Measurements from ENCODE around the gene AASDH.

Gene AASDH

DNA sequence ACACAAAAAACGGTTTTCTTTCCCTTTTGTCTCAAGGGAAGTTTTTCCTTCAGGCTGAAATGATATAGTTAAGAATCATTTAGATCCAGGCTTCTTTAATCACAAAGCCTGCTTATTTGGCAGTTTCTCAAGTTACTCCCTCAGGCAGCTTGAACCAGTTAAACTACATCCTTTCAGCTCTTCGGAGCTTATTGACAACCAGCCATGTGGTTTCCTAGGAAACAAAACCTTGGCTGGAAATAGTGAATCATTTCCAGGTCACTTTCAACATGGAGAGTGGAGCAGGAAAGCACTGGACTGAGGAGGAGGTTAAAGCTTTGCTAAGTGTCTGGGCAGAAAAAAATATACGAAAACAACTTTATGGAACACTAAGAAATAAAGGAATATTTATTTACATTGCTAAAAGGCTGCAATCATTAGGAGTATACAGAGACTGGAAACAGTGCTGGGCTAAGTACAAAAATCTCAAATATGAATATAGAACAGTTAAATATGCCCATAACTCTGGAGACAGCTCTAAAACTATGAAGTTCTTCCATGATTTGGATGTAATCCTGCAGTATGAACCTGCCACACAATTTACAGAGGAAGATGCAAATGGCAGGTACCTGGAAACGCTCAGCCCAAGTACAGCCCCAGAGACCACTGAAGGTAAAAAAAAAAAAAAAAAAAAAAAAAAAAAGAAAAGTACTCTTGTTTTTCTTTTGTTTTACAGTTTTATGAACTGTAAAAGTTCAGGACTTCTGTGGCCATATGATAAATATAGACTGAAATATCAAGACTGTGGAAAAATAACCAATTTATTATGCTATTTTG is 23.2 kb upstream of the AASDH start:
- Histone ChIP-seq H3K79me2 (ENCODE audit: low read length) (peaks cover 93% of the 10 kb centered on the region), H3K4me2 (ENCODE audit: low read depth, low read length) (no peak overlapping the region), H3K27ac (ENCODE audit: low read length) (no peak overlapping the region), H3K27me3 (replicated peaks; ENCODE audit: insufficient read depth, low read length) (no peaks in the 10 kb centered on the region), H3K9ac (ENCODE audit: low read length) (no peak overlapping the region), H3K9me3 (replicated peaks; ENCODE audit: insufficient read depth, low read length) (no peaks in the 10 kb centered on the region), H3K36me3 (replicated peaks; ENCODE audit: insufficient read depth, low read length) (peaks cover 8% of the 10 kb centered on the region), H4K20me1 (ENCODE audit: insufficient read depth, low read length) (peaks cover 3% of the 10 kb centered on the region; the same call in 1 of the 2 replicates), H3F3A (ENCODE audit: insufficient read depth, low read length) (no peaks in the 10 kb centered on the region), H3K4me1 (ENCODE audit: low read length) (no peaks in the 10 kb centered on the region), H3K4me3 (ENCODE audit: low read length) (no peak overlapping the region), H2AFZ (ENCODE audit: low read length) (no peak overlapping the region), H3K9me2 (replicated peaks; ENCODE audit: insufficient read depth, low read length) (no peaks in the 10 kb centered on the region)
- TF ChIP-seq EZH2phosphoT487 (IDR thresholded peaks at IDR 0.05; ENCODE audit: low read length) (no peak), EZH2 (optimal IDR thresholded peaks at IDR 0.05; ENCODE audit: low read depth, low read length) (no peak)
- TF ChIP-seq, protein P1, sequence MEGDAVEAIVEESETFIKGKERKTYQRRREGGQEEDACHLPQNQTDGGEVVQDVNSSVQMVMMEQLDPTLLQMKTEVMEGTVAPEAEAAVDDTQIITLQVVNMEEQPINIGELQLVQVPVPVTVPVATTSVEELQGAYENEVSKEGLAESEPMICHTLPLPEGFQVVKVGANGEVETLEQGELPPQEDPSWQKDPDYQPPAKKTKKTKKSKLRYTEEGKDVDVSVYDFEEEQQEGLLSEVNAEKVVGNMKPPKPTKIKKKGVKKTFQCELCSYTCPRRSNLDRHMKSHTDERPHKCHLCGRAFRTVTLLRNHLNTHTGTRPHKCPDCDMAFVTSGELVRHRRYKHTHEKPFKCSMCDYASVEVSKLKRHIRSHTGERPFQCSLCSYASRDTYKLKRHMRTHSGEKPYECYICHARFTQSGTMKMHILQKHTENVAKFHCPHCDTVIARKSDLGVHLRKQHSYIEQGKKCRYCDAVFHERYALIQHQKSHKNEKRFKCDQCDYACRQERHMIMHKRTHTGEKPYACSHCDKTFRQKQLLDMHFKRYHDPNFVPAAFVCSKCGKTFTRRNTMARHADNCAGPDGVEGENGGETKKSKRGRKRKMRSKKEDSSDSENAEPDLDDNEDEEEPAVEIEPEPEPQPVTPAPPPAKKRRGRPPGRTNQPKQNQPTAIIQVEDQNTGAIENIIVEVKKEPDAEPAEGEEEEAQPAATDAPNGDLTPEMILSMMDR (IDR thresholded peaks at IDR 0.05; ENCODE audit: low read length), result no peak
- DNase-seq, result no peak

DNA sequence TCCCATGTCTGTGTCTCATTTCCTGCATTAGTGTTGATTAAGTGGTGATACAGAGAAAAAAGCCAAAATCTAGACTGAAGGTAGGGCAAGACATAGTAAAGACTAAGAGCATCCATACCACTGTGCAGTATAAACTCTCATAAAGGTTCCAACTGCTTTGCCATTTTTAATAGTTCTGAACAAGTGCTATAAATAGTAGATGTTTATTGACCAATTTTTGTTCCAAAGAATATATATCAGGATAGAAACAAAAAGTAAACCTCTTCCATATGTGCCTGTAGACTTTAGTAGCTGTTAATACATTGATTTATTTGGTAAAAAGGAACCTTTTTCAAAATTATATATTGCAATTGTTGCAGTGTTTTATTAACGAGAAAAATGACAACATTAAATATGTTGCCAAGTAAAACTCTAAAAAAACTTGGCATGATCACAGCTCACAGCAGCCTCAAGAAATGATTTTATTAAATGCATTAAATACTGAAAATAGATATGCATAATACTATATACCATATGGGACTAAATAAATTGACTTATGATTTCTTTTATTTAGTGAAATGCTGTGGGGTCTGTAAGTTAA is 22.3 kb upstream of the AASDH start:
- Histone ChIP-seq H3K9ac (ENCODE audit: low read length) (no peak overlapping the region), H3K27me3 (replicated peaks; ENCODE audit: insufficient read depth, low read length) (no peaks in the 10 kb centered on the region), H3K4me1 (ENCODE audit: low read length) (no peaks in the 10 kb centered on the region), H3K4me2 (ENCODE audit: low read depth, low read length) (no peak overlapping the region), H3K36me3 (replicated peaks; ENCODE audit: insufficient read depth, low read length) (peaks cover 8% of the 10 kb centered on the region), H3K9me3 (replicated peaks; ENCODE audit: insufficient read depth, low read length) (no peaks in the 10 kb centered on the region), H3K9me2 (replicated peaks; ENCODE audit: insufficient read depth, low read length) (no peaks in the 10 kb centered on the region), H4K20me1 (ENCODE audit: insufficient read depth, low read length) (peaks cover 3% of the 10 kb centered on the region; the same call in 1 of the 2 replicates), H3F3A (ENCODE audit: insufficient read depth, low read length) (no peaks in the 10 kb centered on the region), H2AFZ (ENCODE audit: low read length) (no peak overlapping the region), H3K27ac (ENCODE audit: low read length) (no peak overlapping the region), H3K4me3 (ENCODE audit: low read length) (no peak overlapping the region), H3K79me2 (ENCODE audit: low read length) (peaks cover 84% of the 10 kb centered on the region)
- TF ChIP-seq, protein P1 (IDR thresholded peaks at IDR 0.05; ENCODE audit: low read length), result no peak
- TF ChIP-seq EZH2phosphoT487 (IDR thresholded peaks at IDR 0.05; ENCODE audit: low read length) (no peak), EZH2 (optimal IDR thresholded peaks at IDR 0.05; ENCODE audit: low read depth, low read length) (no peak)
- DNase-seq, result no peak

DNA sequence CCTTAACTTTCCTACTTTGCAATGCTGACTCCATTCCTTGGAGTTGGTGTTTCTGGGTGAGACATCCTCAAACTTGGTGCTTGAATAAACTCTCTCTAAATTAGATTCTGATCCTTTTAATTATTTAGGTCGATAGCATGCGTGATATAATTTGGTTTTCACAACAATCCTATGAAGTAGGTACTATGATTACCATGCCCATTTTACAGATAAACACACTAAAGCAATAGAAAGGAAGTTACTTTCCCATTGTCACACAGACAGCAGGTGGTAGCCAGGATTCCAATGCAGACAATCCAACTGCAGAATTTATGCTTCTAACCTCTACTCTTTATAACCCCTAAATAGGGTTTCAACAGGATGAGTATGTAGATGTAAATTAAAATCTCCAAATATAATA is 21.7 kb upstream of the AASDH start:
- Histone ChIP-seq H3K9me2 (replicated peaks; ENCODE audit: insufficient read depth, low read length) (no peaks in the 10 kb centered on the region), H3F3A (ENCODE audit: insufficient read depth, low read length) (no peaks in the 10 kb centered on the region), H3K9ac (ENCODE audit: low read length) (no peak overlapping the region), H3K4me3 (ENCODE audit: low read length) (no peak overlapping the region), H3K4me1 (ENCODE audit: low read length) (no peaks in the 10 kb centered on the region), H3K79me2 (ENCODE audit: low read length) (peaks cover 78% of the 10 kb centered on the region), H3K36me3 (replicated peaks; ENCODE audit: insufficient read depth, low read length) (peaks cover 8% of the 10 kb centered on the region), H2AFZ (ENCODE audit: low read length) (no peak overlapping the region), H3K27me3 (replicated peaks; ENCODE audit: insufficient read depth, low read length) (no peaks in the 10 kb centered on the region), H4K20me1 (ENCODE audit: insufficient read depth, low read length) (peaks cover 3% of the 10 kb centered on the region; the same call in 1 of the 2 replicates), H3K9me3 (replicated peaks; ENCODE audit: insufficient read depth, low read length) (no peaks in the 10 kb centered on the region), H3K4me2 (ENCODE audit: low read depth, low read length) (no peak overlapping the region), H3K27ac (ENCODE audit: low read length) (no peak overlapping the region)
- no peak for DNase-seq
- TF ChIP-seq EZH2 (optimal IDR thresholded peaks at IDR 0.05; ENCODE audit: low read depth, low read length), result no peak
- TF ChIP-seq EZH2phosphoT487 (IDR thresholded peaks at IDR 0.05; ENCODE audit: low read length), result no peak
- TF ChIP-seq, protein P1 (IDR thresholded peaks at IDR 0.05; ENCODE audit: low read length), result no peak

Measured in MM.1S (cell line).